Muscle layer of colon (tissue), 2 donors: Measurements from ENCODE around the gene ATP2A2.
"Not testable (repeated sequence)": the region's sequence is repeated elsewhere in the genome, so short reads cannot be mapped to it uniquely, and the experiment has no call there.

Source experiments
- H3K27ac ChIP-seq: one replicate; pipeline ENCODE4 v1.7.0; 2013; ENCODE audit warnings: low read depth, mild to moderate bottlenecking, low read length, moderate library complexity
- H3K27me3 ChIP-seq, 2 donors: one replicate each; pipeline ENCODE4 v1.7.0; 2013; ENCODE audit warnings: low read length in 2 of 2, mild to moderate bottlenecking in 2 of 2; ENCODE audit not compliant: insufficient read depth in 2 of 2, control insufficient read depth in 1 of 2
- H3K36me3 ChIP-seq: one replicate; pipeline ENCODE4 v1.7.0; 2013; ENCODE audit warnings: mild to moderate bottlenecking, low read length; ENCODE audit not compliant: insufficient read depth
- H3K4me1 ChIP-seq: one replicate; pipeline ENCODE4 v1.7.0; 2013; ENCODE audit warnings: mild to moderate bottlenecking, low read length; ENCODE audit not compliant: insufficient read depth
- H3K4me3 ChIP-seq, 2 donors: one replicate each; pipeline ENCODE4 v1.7.0; 2013; ENCODE audit warnings: low read length in 2 of 2, low read depth in 1 of 2, mild to moderate bottlenecking in 1 of 2, moderate library complexity in 1 of 2
- H3K9ac ChIP-seq: one replicate; pipeline ENCODE4 v1.7.0; 2013; ENCODE audit warnings: low read length
- H3K9me3 ChIP-seq: one replicate; pipeline ENCODE4 v1.7.0; 2013; ENCODE audit warnings: mild to moderate bottlenecking, low read length
- donor health status: abdominal sarcoma.
- donor health status: Adenocarcinoma of cecum.

Gene ATP2A2

GRCh38 chr12:110347767-110348166, 66.7 kb downstream of the ATP2A2 start:
- Histone ChIP-seq H3K27ac (no peak overlapping the region), H3K36me3 (peaks cover 80% of the 10 kb centered on the region), H3K4me1 (peaks cover 23% of the 10 kb centered on the region), H3K4me3 (no peak overlapping the region), H3K9me3 (no peaks in the 10 kb centered on the region), H3K9ac (no peak overlapping the region), H3K27me3 (no peaks in the 10 kb centered on the region)

GRCh38 chr12:110348431-110349059, 67.5 kb downstream of the ATP2A2 start:
- H3K4me3 ChIP-seq, result no peak overlapping the region
- no peaks in the 10 kb centered on the region for H3K9me3 ChIP-seq
- H3K27me3 ChIP-seq, result no peaks in the 10 kb centered on the region
- peaks cover 72% of the 10 kb centered on the region for H3K36me3 ChIP-seq
- no peak overlapping the region for H3K9ac ChIP-seq
- H3K4me1 ChIP-seq, result peaks cover 23% of the 10 kb centered on the region
- H3K27ac ChIP-seq, result no peak overlapping the region

GRCh38 chr12:110349096-110349495, 68.0 kb downstream of the ATP2A2 start:
- Histone ChIP-seq H3K9ac (no peak overlapping the region), H3K36me3 (peaks cover 67% of the 10 kb centered on the region), H3K9me3 (no peaks in the 10 kb centered on the region), H3K27me3 (no peaks in the 10 kb centered on the region), H3K27ac (no peak overlapping the region), H3K4me3 (no peak overlapping the region), H3K4me1 (peaks cover 23% of the 10 kb centered on the region)

GRCh38 chr12:110349514-110350151, 68.6 kb downstream of the ATP2A2 start:
- no peak overlapping the region for H3K27ac ChIP-seq
- H3K36me3 ChIP-seq, result peaks cover 61% of the 10 kb centered on the region
- no peak overlapping the region for H3K9ac ChIP-seq
- H3K4me3 ChIP-seq, result no peak overlapping the region
- H3K4me1 ChIP-seq, result peaks cover 23% of the 10 kb centered on the region
- H3K9me3 ChIP-seq, result no peaks in the 10 kb centered on the region
- no peaks in the 10 kb centered on the region for H3K27me3 ChIP-seq

- Histone ChIP-seq H3K4me3 (no peak overlapping the region), H3K27ac (no peak overlapping the region), H3K27me3 (no peaks in the 10 kb centered on the region), H3K9me3 (no peaks in the 10 kb centered on the region), H3K36me3 (peaks cover 46% of the 10 kb centered on the region), H3K9ac (no peak overlapping the region), H3K4me1 (peaks cover 22% of the 10 kb centered on the region)
Measured at GRCh38 chr12:110351119-110351518, 70.1 kb downstream of the ATP2A2 start.

- Histone ChIP-seq H3K4me1 (peaks cover 10% of the 10 kb centered on the region), H3K27me3 (no peaks in the 10 kb centered on the region)
Measured at GRCh38 chr12:110352401-110352800, 71.4 kb downstream of the ATP2A2 start.

GRCh38 chr12:110353211-110353965, 72.3 kb downstream of the ATP2A2 start:
- Histone ChIP-seq H3K4me3 (no peak overlapping the region), H3K9me3 (no peaks in the 10 kb centered on the region), H3K4me1 (peaks cover 5% of the 10 kb centered on the region), H3K9ac (no peak overlapping the region), H3K36me3 (peaks cover 26% of the 10 kb centered on the region), H3K27ac (no peak overlapping the region), H3K27me3 (no peaks in the 10 kb centered on the region)

More at GRCh38 chr12:110352401-110352800, 71.4 kb downstream of the ATP2A2 start:
- H3K9me3 ChIP-seq, result no peaks in the 10 kb centered on the region
- no peak overlapping the region for H3K4me3 ChIP-seq
- no peak overlapping the region for H3K9ac ChIP-seq
- no peak overlapping the region for H3K27ac ChIP-seq
- peaks cover 36% of the 10 kb centered on the region for H3K36me3 ChIP-seq

GRCh38 chr12:110354172-110354780, 73.2 kb downstream of the ATP2A2 start:
- Histone ChIP-seq H3K4me1 (no peaks in the 10 kb centered on the region), H3K27me3 (no peaks in the 10 kb centered on the region), H3K4me3 (no peak overlapping the region), H3K27ac (no peak overlapping the region), H3K9me3 (no peaks in the 10 kb centered on the region), H3K36me3 (peaks cover 17% of the 10 kb centered on the region), H3K9ac (no peak overlapping the region)

- Histone ChIP-seq H3K9me3 (no peaks in the 10 kb centered on the region), H3K4me1 (no peaks in the 10 kb centered on the region), H3K36me3 (peaks cover 9% of the 10 kb centered on the region), H3K27me3 (no peaks in the 10 kb centered on the region), H3K4me3 (no peak overlapping the region), H3K9ac (no peak overlapping the region), H3K27ac (no peak overlapping the region)
Measured at GRCh38 chr12:110355073-110355472, 74.0 kb downstream of the ATP2A2 start.

GRCh38 chr12:110358384-110359097, 77.5 kb downstream of the ATP2A2 start:
- H3K4me1 ChIP-seq, H3K27me3 ChIP-seq, H3K4me3 ChIP-seq, H3K36me3 ChIP-seq, H3K27ac ChIP-seq, H3K9ac ChIP-seq, H3K9me3 ChIP-seq: not testable (repeated sequence)

- Histone ChIP-seq H3K4me3 (no peak overlapping the region), H3K9ac (no peak overlapping the region), H3K4me1 (no peaks in the 10 kb centered on the region), H3K9me3 (no peaks in the 10 kb centered on the region), H3K27me3 (no peaks in the 10 kb centered on the region), H3K36me3 (no peaks in the 10 kb centered on the region), H3K27ac (no peak overlapping the region)
Measured at GRCh38 chr12:110361216-110361615, 80.2 kb downstream of the ATP2A2 start.
